Fibroblast of mammary gland (primary cell): ENCODE measurements around the gene TNPO3.

ENCODE experiments used
- DNase-seq: peaks from one replicate; pipeline ENCODE4 v3.0.0-alpha.2; 2010; ENCODE audit warnings: low read depth
- H3K4me3 ChIP-seq: 2 replicates; pipeline ENCODE4 v1.5.1; 2011; ENCODE audit warnings: low read depth, mild to moderate bottlenecking, low read length, moderate library complexity; ENCODE audit not compliant: control insufficient read depth
- CTCF ChIP-seq: conservative IDR thresholded peaks from 2 replicates; pipeline ENCODE4 v1.5.1; 2011; ENCODE audit warnings: low read depth, low read length, inconsistent platforms; ENCODE audit not compliant: control insufficient read depth, insufficient read depth

TNPO3 gene

GRCh38 chr7:129094501-129094900 is 39.6 kb upstream of the TNPO3 start:
- no peak for TF ChIP-seq CTCF
- H3K4me3 ChIP-seq: no peak overlapping the region
- DNase-seq: no peak

- no peak overlapping the region for H3K4me3 ChIP-seq
- TF ChIP-seq CTCF: no peak
- no peak for DNase-seq
These were observed 39.1 kb upstream of the TNPO3 start for GRCh38 chr7:129093867-129094456.

GRCh38 chr7:129091484-129092002 is 36.6 kb upstream of the TNPO3 start:
- peak; percentile 55 for DNase-seq

GRCh38 chr7:129090300-129090907 is 35.5 kb upstream of the TNPO3 start:
- DNase-seq: no peak
- H3K4me3 ChIP-seq: no peak overlapping the region
- TF ChIP-seq CTCF: no peak

More at GRCh38 chr7:129091484-129092002, 36.6 kb upstream of the TNPO3 start:
- TF ChIP-seq CTCF: peak; percentile 99
- H3K4me3 ChIP-seq: no peak overlapping the region

- H3K4me3 ChIP-seq: no peak overlapping the region
- no peak for TF ChIP-seq CTCF
- no peak for DNase-seq
These were observed 34.8 kb upstream of the TNPO3 start for GRCh38 chr7:129089521-129090212.

- DNase-seq: no peak
- H3K4me3 ChIP-seq: no peak overlapping the region
- no peak for TF ChIP-seq CTCF
These were observed 30.1 kb upstream of the TNPO3 start for GRCh38 chr7:129084801-129085551.
